Tibial nerve (tissue), 4 donors: ENCODE results near the gene TEX264. TPM values are rescaled to one million over a fixed set of nuclear protein-coding genes. Genes with fewer than 3 reads are reported as not detected.

Experiments used
- DNase-seq, 2 donors: peaks; one replicate each; pipeline ENCODE4 v3.0.0-alpha.2; 2019; ENCODE audit warnings: low spot score in 2 of 2
- H3K27ac ChIP-seq, 4 donors: fragments of 200-600 bp; sonication (generic) in 3 of 4; one replicate each; pipeline ENCODE4 v1.5.1; 2017 to 2019; ENCODE audit warnings: mild to moderate bottlenecking in 1 of 4
- H3K27me3 ChIP-seq, 2 donors: fragments of 200-600 bp; sonication (generic) in 1 of 2; one replicate each; pipeline versions ENCODE4 v1.5.1 to v1.6.0; 2017 to 2019
- H3K36me3 ChIP-seq, 3 donors: fragments of 200-600 bp; sonication (generic); one replicate each; pipeline ENCODE4 v1.5.1; 2018 to 2019
- H3K4me1 ChIP-seq, 4 donors: fragments of 200-600 bp; sonication (generic) in 3 of 4; one replicate each; pipeline ENCODE4 v1.5.1; 2017 to 2019
- H3K4me3 ChIP-seq, 4 donors: fragments of 200-600 bp; sonication (generic) in 3 of 4; one replicate each; pipeline ENCODE4 v1.5.1; 2017 to 2019; ENCODE audit warnings: mild to moderate bottlenecking in 1 of 4, moderate library complexity in 1 of 4
- H3K9me3 ChIP-seq, 4 donors: fragments of 200-600 bp; sonication (generic) in 3 of 4; one replicate each; pipeline ENCODE4 v1.5.1; 2017 to 2019
- EP300 ChIP-seq, 2 donors: sonication (generic); formaldehyde crosslinking; IDR thresholded peaks; one replicate each; pipeline ENCODE4 v1.6.1; 2017; ENCODE audit warnings: antibody characterized with exemption in 2 of 2, mild to moderate bottlenecking in 1 of 2
- POLR2A ChIP-seq, 2 donors: fragments of 450-650 bp; IDR thresholded peaks; one replicate each; pipeline ENCODE4 v1.6.1; 2017; ENCODE audit warnings: antibody characterized with exemption in 2 of 2, mild to moderate bottlenecking in 2 of 2, moderate library complexity in 2 of 2
- WGBS, 2 donors: methylation state at CpG; one replicate each; pipeline ENCODE4 v1.1.5; 2018; 5-methylcytosine and 5-hydroxymethylcytosine counted together
- total RNA-seq, 4 donors: library from RNA; depleted of rRNA; stranded (reverse); fragments of >200 nt; gene quantifications; one replicate each; pipeline ENCODE4 v1.1.0, GENCODE V29; 2016
- TF ChIP-seq, protein P1 (sequence below), 5 experiments: fragments of 200-600 bp in 3 of 5; fragments of 450-650 bp in 2 of 5; sonication (generic) in 3 of 5; IDR thresholded peaks; one replicate each; pipeline ENCODE4 v1.5.1; 2016 to 2019; ENCODE audit warnings: antibody characterized with exemption in 5 of 5, mild to moderate bottlenecking in 3 of 5, moderate library complexity in 2 of 5

The TEX264 gene
- total RNA-seq, 4 donors from 2014 or later: 68.8 to 80.0 (median 73.2) TPM

DNA sequence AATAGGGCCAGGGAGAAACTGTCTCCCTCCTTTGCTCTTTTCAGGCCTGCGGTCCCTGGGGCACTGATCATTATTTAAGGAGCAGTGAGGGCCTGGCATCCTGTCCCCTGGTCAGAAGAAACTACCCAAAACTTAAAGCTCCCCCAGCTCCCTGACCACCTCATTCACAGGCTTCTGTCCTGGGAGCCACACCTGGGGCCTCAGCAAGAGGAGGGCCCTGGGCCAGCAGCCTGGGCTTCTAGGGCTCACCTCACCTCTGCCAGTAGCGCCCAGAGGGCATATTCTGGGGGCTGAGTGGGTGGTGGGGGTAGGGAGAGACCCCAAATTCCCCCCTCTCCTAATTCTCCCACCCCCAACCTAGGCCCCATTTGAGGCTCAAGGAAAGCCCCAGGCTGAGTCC lies 31.1 kb downstream of the TEX264 start:
- Histone ChIP-seq H3K36me3 (peaks cover 0 to 85% (median 14%) of the 10 kb centered on the region in 3 donors), H3K4me1 (peaks cover 0 to 7% (median 0%) of the 10 kb centered on the region in 4 donors), H3K4me3 (no peak overlapping the region), H3K27me3 (no peaks in the 10 kb centered on the region), H3K27ac (no peak overlapping the region), H3K9me3 (no peaks in the 10 kb centered on the region)
- 87 to 100% methylated on average over 1 to 2 of the region's 2 CpGs for WGBS, 2 donors
- TF ChIP-seq, protein P1, sequence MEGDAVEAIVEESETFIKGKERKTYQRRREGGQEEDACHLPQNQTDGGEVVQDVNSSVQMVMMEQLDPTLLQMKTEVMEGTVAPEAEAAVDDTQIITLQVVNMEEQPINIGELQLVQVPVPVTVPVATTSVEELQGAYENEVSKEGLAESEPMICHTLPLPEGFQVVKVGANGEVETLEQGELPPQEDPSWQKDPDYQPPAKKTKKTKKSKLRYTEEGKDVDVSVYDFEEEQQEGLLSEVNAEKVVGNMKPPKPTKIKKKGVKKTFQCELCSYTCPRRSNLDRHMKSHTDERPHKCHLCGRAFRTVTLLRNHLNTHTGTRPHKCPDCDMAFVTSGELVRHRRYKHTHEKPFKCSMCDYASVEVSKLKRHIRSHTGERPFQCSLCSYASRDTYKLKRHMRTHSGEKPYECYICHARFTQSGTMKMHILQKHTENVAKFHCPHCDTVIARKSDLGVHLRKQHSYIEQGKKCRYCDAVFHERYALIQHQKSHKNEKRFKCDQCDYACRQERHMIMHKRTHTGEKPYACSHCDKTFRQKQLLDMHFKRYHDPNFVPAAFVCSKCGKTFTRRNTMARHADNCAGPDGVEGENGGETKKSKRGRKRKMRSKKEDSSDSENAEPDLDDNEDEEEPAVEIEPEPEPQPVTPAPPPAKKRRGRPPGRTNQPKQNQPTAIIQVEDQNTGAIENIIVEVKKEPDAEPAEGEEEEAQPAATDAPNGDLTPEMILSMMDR (IDR thresholded peaks at IDR 0.05): no peak
- no peak for TF ChIP-seq EP300 (IDR thresholded peaks at IDR 0.05)
- no peak for DNase-seq

DNA sequence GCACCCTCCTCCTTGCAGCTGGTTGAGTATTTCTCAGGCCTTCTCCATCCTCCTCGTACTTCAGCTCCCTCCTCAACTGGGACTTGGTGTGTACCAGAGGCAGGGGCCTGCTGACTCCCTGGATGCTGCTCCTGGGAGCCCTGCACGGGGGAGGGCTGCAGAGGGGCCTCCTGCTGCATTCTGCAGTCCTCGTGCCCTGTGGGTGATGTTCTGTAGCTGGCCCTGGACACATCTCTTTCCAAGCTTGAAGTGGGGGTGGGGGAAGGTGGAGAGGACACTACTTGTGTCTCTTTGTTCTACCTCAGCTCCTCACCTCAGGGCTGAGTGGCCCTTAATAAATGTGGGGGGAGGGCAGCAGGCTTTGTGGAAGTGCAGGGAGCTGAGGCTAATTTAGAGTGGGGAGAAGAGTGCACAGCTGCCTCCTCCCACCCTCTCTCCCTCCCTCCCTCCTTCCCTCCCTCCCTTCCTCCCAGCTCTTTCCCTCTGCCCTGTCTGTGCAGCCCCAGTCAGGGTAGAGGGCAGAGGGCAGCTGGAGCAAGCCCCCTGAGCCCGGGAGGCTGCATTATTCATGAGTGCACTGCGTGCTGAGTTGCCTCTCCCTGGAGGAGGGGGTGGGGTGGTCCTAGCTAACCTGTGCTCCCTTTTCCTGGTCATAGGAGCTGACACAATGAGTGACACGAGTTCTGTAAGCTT lies 32.2 kb downstream of the TEX264 start:
- no peak for DNase-seq
- no peak overlapping the region for H3K27ac ChIP-seq
- peaks cover 0 to 75% (median 14%) of the 10 kb centered on the region in 3 donors for H3K36me3 ChIP-seq
- peaks cover 0 to 12% (median 0%) of the 10 kb centered on the region in 4 donors for H3K4me1 ChIP-seq
- TF ChIP-seq EP300 (IDR thresholded peaks at IDR 0.05) (no peak), POLR2A (IDR thresholded peaks at IDR 0.05) (no peak)
- TF ChIP-seq, protein P1 (IDR thresholded peaks at IDR 0.05): no peak
- no peak overlapping the region for H3K4me3 ChIP-seq
- no peaks in the 10 kb centered on the region for H3K27me3 ChIP-seq
- WGBS, 2 donors: 32 to 33% methylated on average over 6 of the region's 6 CpGs
- H3K9me3 ChIP-seq: no peaks in the 10 kb centered on the region

DNA sequence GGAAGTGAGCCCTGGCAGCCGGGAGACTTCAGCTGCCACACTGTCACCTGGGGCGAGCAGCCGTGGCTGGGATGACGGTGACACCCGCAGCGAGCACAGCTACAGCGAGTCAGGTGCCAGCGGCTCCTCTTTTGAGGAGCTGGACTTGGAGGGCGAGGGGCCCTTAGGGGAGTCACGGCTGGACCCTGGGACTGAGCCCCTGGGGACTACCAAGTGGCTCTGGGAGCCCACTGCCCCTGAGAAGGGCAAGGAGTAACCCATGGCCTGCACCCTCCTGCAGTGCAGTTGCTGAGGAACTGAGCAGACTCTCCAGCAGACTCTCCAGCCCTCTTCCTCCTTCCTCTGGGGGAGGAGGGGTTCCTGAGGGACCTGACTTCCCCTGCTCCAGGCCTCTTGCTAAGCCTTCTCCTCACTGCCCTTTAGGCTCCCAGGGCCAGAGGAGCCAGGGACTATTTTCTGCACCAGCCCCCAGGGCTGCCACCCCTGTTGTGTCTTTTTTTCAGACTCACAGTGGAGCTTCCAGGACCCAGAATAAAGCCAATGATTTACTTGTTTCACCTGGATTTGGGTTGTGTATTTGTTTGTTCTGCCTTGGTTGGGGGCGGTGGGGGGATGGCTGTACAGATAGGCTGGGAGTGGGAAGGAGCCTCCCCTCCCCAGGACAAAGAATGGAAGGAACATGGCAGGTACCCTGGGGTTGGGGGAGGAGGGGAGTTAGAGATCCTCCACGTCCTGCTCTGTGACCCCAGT lies 32.9 kb downstream of the TEX264 start:
- peaks cover 0 to 67% (median 11%) of the 10 kb centered on the region in 3 donors for H3K36me3 ChIP-seq
- no peak for DNase-seq
- no peak for TF ChIP-seq EP300 (IDR thresholded peaks at IDR 0.05)
- TF ChIP-seq, protein P1 (IDR thresholded peaks at IDR 0.05): no peak
- TF ChIP-seq POLR2A (IDR thresholded peaks at IDR 0.05): no peak
- H3K27ac ChIP-seq: no peak overlapping the region
- H3K4me3 ChIP-seq: no peak overlapping the region
- H3K4me1 ChIP-seq: peaks cover 0 to 12% (median 0%) of the 10 kb centered on the region in 4 donors
- H3K9me3 ChIP-seq: no peaks in the 10 kb centered on the region
- H3K27me3 ChIP-seq: no peaks in the 10 kb centered on the region
- 62 to 67% methylated on average over 9 to 12 of the region's 12 CpGs for WGBS, 2 donors

DNA sequence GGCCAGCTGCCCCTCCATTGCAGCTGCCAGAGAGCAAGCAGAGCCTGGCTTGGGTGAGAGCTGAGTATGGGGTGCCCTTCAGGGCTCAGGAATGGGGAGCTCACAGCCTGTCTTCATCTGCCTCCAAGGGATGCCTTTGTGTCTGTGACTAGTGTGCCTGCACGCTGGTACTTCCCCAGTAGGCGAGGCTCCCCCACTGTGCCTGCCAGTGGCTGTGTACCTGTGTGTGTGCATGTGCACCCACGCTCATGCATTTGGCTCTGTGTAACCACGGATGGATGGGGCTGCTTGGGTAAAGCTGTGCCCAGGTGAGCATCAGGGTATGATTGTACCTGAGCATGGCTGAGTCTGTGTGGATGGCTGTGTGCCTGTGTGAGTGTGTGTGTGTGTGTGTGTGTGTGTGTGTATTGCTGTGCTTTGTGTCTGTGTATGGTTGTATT lies 33.5 kb downstream of the TEX264 start:
- Histone ChIP-seq H3K9me3 (no peaks in the 10 kb centered on the region), H3K27me3 (no peaks in the 10 kb centered on the region), H3K4me1 (peaks cover 0 to 12% (median 0%) of the 10 kb centered on the region in 4 donors), H3K4me3 (no peak overlapping the region), H3K36me3 (peaks cover 0 to 61% (median 7%) of the 10 kb centered on the region in 3 donors), H3K27ac (no peak overlapping the region)
- TF ChIP-seq, protein P1 (IDR thresholded peaks at IDR 0.05): no peak
- TF ChIP-seq POLR2A (IDR thresholded peaks at IDR 0.05) (no peak), EP300 (IDR thresholded peaks at IDR 0.05) (no peak)
- 88 to 90% methylated on average over 3 to 4 of the region's 4 CpGs for WGBS, 2 donors
- no peak for DNase-seq
